OCI-LY3 (cell line): ENCODE results near the gene NCF4.

ENCODE experiments used
- H2AFZ ChIP-seq: fragments of 200-600, 300-600 bp; shearing (Covaris generic); 2 replicates; pipeline ENCODE4 v1.6.0; 2014; ENCODE audit warnings: antibody characterized with exemption, low read depth, low read length
- H3K27ac ChIP-seq: fragments of 200-600, 300-600 bp; sonication (generic); 2 replicates; pipeline ENCODE4 v1.5.1; 2014; ENCODE audit warnings: mild to moderate bottlenecking, low read length, moderate library complexity, mixed read lengths
- H3K27me3 ChIP-seq: fragments of 200-600, 300-600 bp; sonication (generic); 2 replicates; pipeline ENCODE4 v1.6.1; 2014; ENCODE audit warnings: low read depth, low read length, mixed read lengths
- H3K36me3 ChIP-seq: fragments of 200-600, 300-600 bp; sonication (generic); replicated peaks from 2 replicates; pipeline ENCODE3; 2014; ENCODE audit warnings: low read depth, low read length, mixed read lengths
- H3K4me1 ChIP-seq: fragments of 300-600, 200-600 bp; sonication (generic); 2 replicates; pipeline ENCODE4 v1.6.1; 2014; ENCODE audit warnings: low read length, mixed read lengths
- H3K4me2 ChIP-seq: fragments of 200-600, 300-600 bp; sonication (generic); 2 replicates; pipeline ENCODE4 v1.6.1; 2014; ENCODE audit warnings: low read length, mixed read lengths
- H3K4me3 ChIP-seq: fragments of 300-600, 200-600 bp; sonication (generic); 2 replicates; pipeline ENCODE4 v1.5.1; 2014; ENCODE audit warnings: antibody characterized with exemption, mild to moderate bottlenecking, low read length, moderate library complexity
- H3K79me2 ChIP-seq: fragments of 300-600, 200-600 bp; shearing (Covaris generic); 2 replicates; pipeline ENCODE4 v1.6.1; 2014; ENCODE audit warnings: mild to moderate bottlenecking, low read length, mixed read lengths
- H3K9ac ChIP-seq: fragments of 300-600, 200-600 bp; shearing (Covaris generic); 2 replicates; pipeline ENCODE4 v1.6.0; 2014; ENCODE audit warnings: mild to moderate bottlenecking, low read length, moderate library complexity
- H3K9me3 ChIP-seq: fragments of 200-600, 300-600 bp; shearing (Covaris generic); 2 replicates; pipeline ENCODE4 v1.6.1; 2014; ENCODE audit warnings: low read length, mixed read lengths; ENCODE audit not compliant: insufficient read depth
- H4K20me1 ChIP-seq: fragments of 200-600, 300-600 bp; sonication (generic); 2 replicates; pipeline ENCODE4 v1.6.1; 2016; ENCODE audit warnings: low read length, mixed read lengths; ENCODE audit not compliant: insufficient read depth
- EZH2phosphoT487 ChIP-seq: fragments of 200-600 bp; shearing (Covaris generic); IDR thresholded peaks from 2 replicates; pipeline ENCODE4 v1.6.1; 2018; ENCODE audit warnings: antibody characterized with exemption, mixed run types, low read depth
- TF ChIP-seq, protein P1 (sequence below): fragments of 200-600, 300-600 bp; sonication (generic); IDR thresholded peaks from 2 replicates; pipeline ENCODE4 v1.5.1; 2014; ENCODE audit warnings: antibody characterized with exemption, low read length, low read depth

NCF4 gene

DNA sequence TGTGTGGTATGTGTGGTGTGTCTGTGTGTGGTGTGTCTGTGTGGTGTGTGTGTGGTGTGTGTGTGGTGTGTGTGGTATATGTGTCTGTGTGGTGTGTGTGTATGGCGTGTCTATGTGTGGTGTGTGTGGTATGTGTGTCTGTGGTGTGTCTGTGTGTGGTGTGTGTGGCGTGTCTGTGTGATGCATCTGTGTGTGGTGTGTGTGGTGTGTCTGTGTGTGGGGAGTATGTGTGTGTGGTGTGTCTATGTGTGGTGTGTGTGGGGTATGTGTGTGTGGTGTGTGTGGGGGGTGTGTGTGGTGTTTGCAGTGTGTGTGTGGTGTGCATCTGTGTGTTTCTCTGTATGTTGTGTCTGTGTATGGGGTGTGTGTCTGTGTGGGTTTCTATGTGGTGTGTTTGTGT is 36.2 kb upstream of the NCF4 start:
- Histone ChIP-seq H2AFZ (no peak overlapping the region), H3K79me2 (no peaks in the 10 kb centered on the region), H3K27me3 (peaks cover 11% of the 10 kb centered on the region), H3K4me3 (no peak overlapping the region), H3K4me2 (no peak overlapping the region), H3K36me3 (no peaks in the 10 kb centered on the region), H4K20me1 (no peaks in the 10 kb centered on the region), H3K4me1 (no peaks in the 10 kb centered on the region), H3K9me3 (no peaks in the 10 kb centered on the region), H3K9ac (no peak overlapping the region), H3K27ac (no peak overlapping the region)
- no peak for TF ChIP-seq EZH2phosphoT487
- TF ChIP-seq, protein P1, sequence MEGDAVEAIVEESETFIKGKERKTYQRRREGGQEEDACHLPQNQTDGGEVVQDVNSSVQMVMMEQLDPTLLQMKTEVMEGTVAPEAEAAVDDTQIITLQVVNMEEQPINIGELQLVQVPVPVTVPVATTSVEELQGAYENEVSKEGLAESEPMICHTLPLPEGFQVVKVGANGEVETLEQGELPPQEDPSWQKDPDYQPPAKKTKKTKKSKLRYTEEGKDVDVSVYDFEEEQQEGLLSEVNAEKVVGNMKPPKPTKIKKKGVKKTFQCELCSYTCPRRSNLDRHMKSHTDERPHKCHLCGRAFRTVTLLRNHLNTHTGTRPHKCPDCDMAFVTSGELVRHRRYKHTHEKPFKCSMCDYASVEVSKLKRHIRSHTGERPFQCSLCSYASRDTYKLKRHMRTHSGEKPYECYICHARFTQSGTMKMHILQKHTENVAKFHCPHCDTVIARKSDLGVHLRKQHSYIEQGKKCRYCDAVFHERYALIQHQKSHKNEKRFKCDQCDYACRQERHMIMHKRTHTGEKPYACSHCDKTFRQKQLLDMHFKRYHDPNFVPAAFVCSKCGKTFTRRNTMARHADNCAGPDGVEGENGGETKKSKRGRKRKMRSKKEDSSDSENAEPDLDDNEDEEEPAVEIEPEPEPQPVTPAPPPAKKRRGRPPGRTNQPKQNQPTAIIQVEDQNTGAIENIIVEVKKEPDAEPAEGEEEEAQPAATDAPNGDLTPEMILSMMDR, result no peak

DNA sequence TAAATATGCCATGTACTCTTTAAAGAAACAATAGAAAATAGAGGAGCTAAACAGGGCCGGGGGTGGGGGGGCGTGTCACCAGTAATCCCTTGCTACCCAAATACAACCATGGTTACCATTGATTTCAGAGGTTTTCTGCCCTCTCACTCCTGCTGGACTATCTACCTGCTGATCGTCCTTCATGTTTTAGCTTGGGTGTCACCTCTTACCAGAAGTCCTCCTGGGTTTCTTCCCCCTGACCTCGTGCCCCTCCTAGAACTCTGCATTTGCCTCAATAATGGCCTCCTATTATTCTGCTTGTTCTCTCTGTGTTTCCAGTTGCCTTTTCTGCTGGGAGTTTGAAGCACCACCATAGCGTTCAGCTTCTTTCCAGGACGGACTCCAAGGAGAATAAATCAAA is 34.5 kb upstream of the NCF4 start:
- H3K36me3 ChIP-seq, result no peaks in the 10 kb centered on the region
- H4K20me1 ChIP-seq, result no peaks in the 10 kb centered on the region
- H3K27me3 ChIP-seq, result peaks cover 11% of the 10 kb centered on the region; the same call in 1 of the 2 replicates
- no peak overlapping the region for H2AFZ ChIP-seq
- TF ChIP-seq, protein P1, result no peak
- no peak for TF ChIP-seq EZH2phosphoT487
- no peaks in the 10 kb centered on the region for H3K79me2 ChIP-seq
- no peaks in the 10 kb centered on the region for H3K9me3 ChIP-seq
- H3K27ac ChIP-seq, result no peak overlapping the region
- H3K4me2 ChIP-seq, result no peak overlapping the region
- no peak overlapping the region for H3K4me3 ChIP-seq
- H3K4me1 ChIP-seq, result no peaks in the 10 kb centered on the region
- no peak overlapping the region for H3K9ac ChIP-seq

DNA sequence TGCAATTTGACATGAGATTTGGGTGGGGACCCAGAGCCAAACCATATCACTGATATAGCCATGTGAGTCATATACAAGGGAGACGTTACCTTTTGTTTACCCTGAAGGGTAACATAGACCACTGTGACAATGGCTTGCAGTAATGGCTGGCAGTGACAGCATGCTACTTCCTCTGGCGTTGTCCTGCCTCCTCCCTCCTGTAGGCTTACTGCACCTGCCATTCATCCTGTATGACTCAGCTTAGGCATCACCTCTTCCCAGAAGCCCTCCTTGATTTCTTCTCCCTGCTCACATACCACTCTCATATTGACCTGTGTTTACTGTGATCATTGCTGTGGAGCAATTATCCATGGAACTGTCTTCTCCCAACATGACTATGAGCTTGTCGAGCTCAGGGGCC is 32.0 kb upstream of the NCF4 start:
- no peaks in the 10 kb centered on the region for H4K20me1 ChIP-seq
- peaks cover 4% of the 10 kb centered on the region for H3K36me3 ChIP-seq
- H3K4me1 ChIP-seq, result peaks cover 10% of the 10 kb centered on the region
- peaks cover 5% of the 10 kb centered on the region; the same call in 1 of the 2 replicates for H3K9me3 ChIP-seq
- H3K4me3 ChIP-seq, result no peak overlapping the region
- H3K4me2 ChIP-seq, result no peak overlapping the region
- TF ChIP-seq EZH2phosphoT487, result no peak
- TF ChIP-seq, protein P1, result no peak
- peaks cover 12% of the 10 kb centered on the region; the same call in 1 of the 2 replicates for H3K27me3 ChIP-seq
- no peak overlapping the region for H3K9ac ChIP-seq
- H3K79me2 ChIP-seq, result no peaks in the 10 kb centered on the region
- no peak overlapping the region for H3K27ac ChIP-seq
- no peak overlapping the region for H2AFZ ChIP-seq

DNA sequence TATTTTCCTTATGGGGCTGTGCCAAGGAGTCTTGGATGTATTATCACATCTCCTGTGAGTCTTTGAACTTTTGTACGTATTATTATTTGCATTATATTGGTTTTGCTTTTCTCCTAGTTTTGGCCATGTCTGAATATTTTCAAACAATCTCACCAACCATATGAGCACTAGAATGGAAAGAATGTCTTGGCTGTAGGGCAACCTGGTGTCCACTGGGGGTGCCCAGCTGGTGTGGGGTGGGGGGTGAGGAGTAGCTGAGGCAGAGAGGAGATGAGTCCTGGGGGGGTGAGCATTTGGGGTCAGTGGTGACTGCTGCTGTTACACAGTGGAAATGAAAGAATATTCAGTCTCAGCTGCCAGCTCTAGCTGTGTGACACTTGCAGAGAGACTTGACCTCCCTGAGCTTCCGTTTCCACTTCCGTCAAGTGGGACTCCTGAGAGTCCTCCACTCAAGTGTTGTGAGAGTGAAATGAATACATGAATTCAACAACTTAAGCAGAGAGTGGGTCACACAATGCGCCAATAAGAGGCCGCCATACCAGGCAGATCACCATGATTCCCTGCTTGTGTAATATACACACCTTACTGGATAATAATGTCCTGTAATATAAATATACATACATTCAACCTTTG is 31.3 kb upstream of the NCF4 start:
- TF ChIP-seq EZH2phosphoT487, result no peak
- TF ChIP-seq, protein P1, result no peak
- H3K4me1 ChIP-seq, result peaks cover 10% of the 10 kb centered on the region
- H3K79me2 ChIP-seq, result no peaks in the 10 kb centered on the region
- no peak overlapping the region for H2AFZ ChIP-seq
- no peak overlapping the region for H3K9ac ChIP-seq
- no peak overlapping the region for H3K27ac ChIP-seq
- H3K4me2 ChIP-seq, result no peak overlapping the region
- H3K36me3 ChIP-seq, result peaks cover 4% of the 10 kb centered on the region
- peaks cover 5% of the 10 kb centered on the region; the same call in 1 of the 2 replicates for H3K9me3 ChIP-seq
- H3K4me3 ChIP-seq, result no peak overlapping the region
- H3K27me3 ChIP-seq, result peaks cover 12% of the 10 kb centered on the region; the same call in 1 of the 2 replicates
- no peaks in the 10 kb centered on the region for H4K20me1 ChIP-seq
